H1 (cell line): Measurements from ENCODE around the gene PINLYP.

ENCODE experiments used
- ATF3 ChIP-seq: IDR thresholded peaks from 2 replicates; pipeline ENCODE4 v1.6.1; 2011; ENCODE audit warnings: low read depth, mild to moderate bottlenecking, low read length; ENCODE audit not compliant: insufficient read depth
- CEBPB ChIP-seq: IDR thresholded peaks from 2 replicates; pipeline ENCODE4 v1.6.1; 2012; ENCODE audit warnings: low read depth, low read length
- CTCF ChIP-seq, 3 experiments: IDR thresholded peaks; 1 replicate in 2 of 3; 2 replicates in 1 of 3; pipeline versions ENCODE4 v1.5.1 to v1.6.1; 2011; ENCODE audit warnings: low read length in 3 of 3, mild to moderate bottlenecking in 3 of 3, inconsistent platforms in 2 of 3, low read depth in 1 of 3, moderate library complexity in 1 of 3; ENCODE audit not compliant: insufficient read depth in 1 of 3; ENCODE audit errors: control extremely low read depth in 1 of 3
- EZH2 ChIP-seq: fragments of 200-600 bp; sonication (generic); IDR thresholded peaks from 2 replicates; pipeline ENCODE4 v1.7.1; 2012; ENCODE audit warnings: low read depth, mild to moderate bottlenecking, moderate library complexity, low read length, inconsistent platforms; ENCODE audit not compliant: severe bottlenecking
- KDM1A ChIP-seq: fragments of 200-600, 300-600 bp; sonication (generic); IDR thresholded peaks from 2 replicates; pipeline ENCODE4 v1.7.1; 2016; ENCODE audit warnings: mild to moderate bottlenecking, low read length, borderline replicate concordance
- POLR2A ChIP-seq, 2 experiments: IDR thresholded peaks; 1 replicate in 1 of 2; 2 replicates in 1 of 2; pipeline ENCODE4 v1.6.1; 2011; ENCODE audit warnings: low read depth in 2 of 2, low read length in 2 of 2, mild to moderate bottlenecking in 2 of 2; ENCODE audit errors: control extremely low read depth in 1 of 2
- POLR2AphosphoS5 ChIP-seq: IDR thresholded peaks from 2 replicates; pipeline ENCODE4 v1.6.1; 2011; ENCODE audit warnings: low read depth, low read length
- RAD21 ChIP-seq, 2 experiments: IDR thresholded peaks in 1 of 2; conservative IDR thresholded peaks in 1 of 2; 2 replicates each; pipeline ENCODE4 v1.6.1; 2011; ENCODE audit warnings: low read depth in 2 of 2, low read length in 2 of 2, improper control_type of control experiment in 1 of 2, inconsistent platforms in 1 of 2, mild to moderate bottlenecking in 1 of 2, moderate library complexity in 1 of 2
- TAF1 ChIP-seq: IDR thresholded peaks from 2 replicates; pipeline ENCODE4 v1.6.1; 2011; ENCODE audit warnings: mild to moderate bottlenecking, low read depth, low read length
- TBP ChIP-seq: IDR thresholded peaks from 2 replicates; pipeline ENCODE4 v1.6.1; 2011; ENCODE audit warnings: low read depth, low read length, improper control_type of control experiment
- ZNF274 ChIP-seq: IDR thresholded peaks from 2 replicates; pipeline ENCODE4 v1.7.0; 2012; ENCODE audit warnings: low read length, borderline replicate concordance; ENCODE audit errors: extremely low read depth

- no peak for TF ChIP-seq TBP
- TF ChIP-seq ZNF274: no peak
- no peak for TF ChIP-seq CTCF (IDR thresholded peaks at IDR 0.05; ENCODE audit: control extremely low read depth in 1 of 3, insufficient read depth in 1 of 3, low read depth in 1 of 3, low read length in 3 of 3)
- no peak for TF ChIP-seq RAD21 (IDR thresholded peaks at IDR 0.05 in 1 of 2, conservative IDR thresholded peaks at IDR 0.05 in 1 of 2; ENCODE audit: low read depth in 2 of 2, low read length in 2 of 2)
- TF ChIP-seq POLR2A (IDR thresholded peaks at IDR 0.05; ENCODE audit: control extremely low read depth in 1 of 2, low read depth in 2 of 2, low read length in 2 of 2): no peak
- no peak for TF ChIP-seq ATF3
- TF ChIP-seq TAF1: no peak
- TF ChIP-seq CEBPB: no peak
- TF ChIP-seq EZH2: no peak
- no peak for TF ChIP-seq KDM1A
- TF ChIP-seq POLR2AphosphoS5: no peak
Measured at GRCh38 chr19:43541920-43542650, 33.5 kb upstream of the PINLYP start.
